ENCODE results near the gene ALG14.
A peak's percentile ranks its signal among the peaks of the same experiment; 100 is the strongest.
"Not testable (repeated sequence)": the region's sequence is repeated elsewhere in the genome, so short reads cannot be mapped to it uniquely, and the experiment has no call there.

ALG14 gene

DNA sequence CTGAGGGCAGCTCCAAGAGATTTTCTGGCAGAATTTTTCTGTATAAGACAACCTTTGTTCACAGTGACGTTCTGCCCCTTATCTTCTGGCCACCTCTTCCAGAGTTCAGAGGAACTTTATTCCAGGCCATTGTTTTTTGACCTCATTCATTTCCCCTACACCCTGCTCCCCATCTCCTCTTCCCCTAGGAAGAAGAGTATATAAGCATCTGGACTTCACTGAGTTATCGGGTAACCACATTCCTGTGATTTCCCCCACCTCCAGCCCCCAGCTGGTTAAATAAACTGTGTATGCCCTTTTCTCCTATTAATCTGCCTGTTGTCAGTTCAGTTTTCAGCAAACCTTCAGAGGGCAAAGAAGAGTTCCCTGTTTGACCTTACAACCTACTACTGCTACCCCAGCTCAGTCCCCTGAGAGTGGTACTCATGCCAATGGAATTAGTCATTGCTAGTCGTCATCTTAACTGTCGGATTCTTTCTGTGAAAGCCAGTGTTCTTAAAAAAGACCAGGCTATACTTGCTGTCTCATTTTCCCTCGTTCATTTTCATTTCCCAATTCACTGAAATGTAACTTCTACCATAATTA lies 14.3 kb upstream of the ALG14 start:
- no peak for DNase-seq (ENCODE audit: low spot score)

- no peak for DNase-seq (ENCODE audit: low spot score)
These were observed 12.6 kb upstream of the ALG14 start for GRCh38 chr1:95085376-95085775.

DNA sequence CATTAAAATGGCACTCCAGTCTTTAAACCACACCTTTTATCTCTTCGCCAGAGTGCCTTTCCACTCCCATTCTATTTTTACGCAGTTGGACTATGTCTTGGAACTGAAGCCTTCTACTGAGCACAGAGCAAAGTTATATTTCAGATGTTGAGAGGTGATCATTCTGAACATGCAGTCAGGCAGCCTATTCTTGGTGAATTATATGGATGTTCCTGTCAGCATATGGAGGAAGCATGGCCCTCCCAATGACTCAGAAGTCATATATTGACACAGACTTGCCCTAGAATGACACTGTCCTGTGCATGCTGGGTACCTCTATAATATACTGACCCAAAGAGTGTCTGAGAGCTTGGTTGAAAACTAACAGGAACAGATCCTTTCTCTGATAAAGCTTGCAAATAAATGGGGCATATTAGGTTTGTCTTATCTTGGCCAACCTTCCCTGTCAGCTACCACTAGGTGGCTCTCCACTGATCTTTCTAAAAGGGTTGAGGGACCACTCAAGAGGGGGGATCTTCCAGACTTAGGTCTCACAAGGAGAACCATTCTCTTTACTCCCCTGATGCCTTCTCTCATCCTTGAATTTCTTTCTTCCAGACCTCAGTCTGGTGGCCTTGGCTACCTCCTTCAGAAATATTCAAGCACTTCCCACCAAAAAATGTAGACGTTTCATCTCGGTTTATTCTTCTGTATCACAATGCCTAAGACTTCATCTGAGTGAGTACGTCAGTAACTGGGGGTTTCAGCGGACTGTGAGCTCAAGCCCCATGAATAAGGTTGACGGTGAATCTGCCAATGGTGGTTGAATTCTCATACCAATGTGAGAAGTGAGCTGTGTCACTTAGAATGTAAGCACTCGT lies 11.8 kb upstream of the ALG14 start:
- DNase-seq (ENCODE audit: low spot score): no peak

GRCh38 chr1:95080879-95081278 lies 8.1 kb upstream of the ALG14 start:
- no peak for DNase-seq (ENCODE audit: low spot score)

GRCh38 chr1:95080446-95080845 lies 7.7 kb upstream of the ALG14 start:
- no peak for DNase-seq (ENCODE audit: low spot score)

DNA sequence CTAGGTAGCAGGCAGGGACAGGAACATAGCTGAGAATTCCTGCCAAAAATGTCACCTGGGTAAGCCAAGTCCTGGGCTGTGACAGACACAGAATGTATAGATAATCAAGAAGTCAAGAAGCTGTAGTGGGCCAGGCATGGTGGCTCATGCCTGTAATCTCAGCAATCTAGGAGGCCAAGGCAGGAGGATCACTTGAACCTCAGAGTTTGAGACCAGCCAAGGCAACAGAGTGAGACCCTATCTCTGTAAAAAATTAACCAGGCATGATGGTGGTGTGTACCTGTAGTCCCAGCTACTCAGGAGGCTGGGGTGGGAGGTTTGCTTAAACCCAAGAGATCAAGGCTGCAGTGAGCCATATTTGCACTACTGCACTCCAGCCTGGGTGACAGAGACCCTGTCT lies 3.3 kb upstream of the ALG14 start:
- no peak for DNase-seq (ENCODE audit: low spot score)

GRCh38 chr1:95073446-95073845 lies 695 bp upstream of the ALG14 start:
- DNase-seq (ENCODE audit: low spot score): no peak

- no peak for DNase-seq (ENCODE audit: low spot score)
These were observed 634 bp downstream of the ALG14 start for GRCh38 chr1:95072117-95072516.

DNA sequence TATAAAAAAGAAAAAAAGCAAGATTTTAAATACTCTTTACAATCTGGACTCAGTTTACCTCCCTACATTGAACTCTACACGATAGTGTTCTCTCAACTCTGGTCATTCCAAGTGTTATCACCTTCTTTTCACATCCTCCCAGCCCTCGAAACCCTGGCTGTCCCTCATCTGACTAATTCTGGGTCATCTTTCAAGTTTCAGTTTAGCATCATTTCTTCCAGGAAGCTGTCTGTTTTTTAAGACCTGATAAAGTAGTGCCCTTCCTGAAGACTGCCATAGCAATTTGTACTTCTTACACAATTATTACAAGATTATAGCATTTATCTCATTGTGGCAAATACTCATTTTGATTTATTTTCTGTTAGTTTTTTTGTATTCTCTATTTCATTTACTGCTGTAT lies 1.2 kb downstream of the ALG14 start:
- no peak for DNase-seq (ENCODE audit: low spot score)

GRCh38 chr1:95069710-95070093 lies 3.0 kb downstream of the ALG14 start:
- no peak for DNase-seq (ENCODE audit: low spot score)

- DNase-seq (ENCODE audit: low spot score): no peak
These were observed 3.6 kb downstream of the ALG14 start for GRCh38 chr1:95068956-95069709.

DNA sequence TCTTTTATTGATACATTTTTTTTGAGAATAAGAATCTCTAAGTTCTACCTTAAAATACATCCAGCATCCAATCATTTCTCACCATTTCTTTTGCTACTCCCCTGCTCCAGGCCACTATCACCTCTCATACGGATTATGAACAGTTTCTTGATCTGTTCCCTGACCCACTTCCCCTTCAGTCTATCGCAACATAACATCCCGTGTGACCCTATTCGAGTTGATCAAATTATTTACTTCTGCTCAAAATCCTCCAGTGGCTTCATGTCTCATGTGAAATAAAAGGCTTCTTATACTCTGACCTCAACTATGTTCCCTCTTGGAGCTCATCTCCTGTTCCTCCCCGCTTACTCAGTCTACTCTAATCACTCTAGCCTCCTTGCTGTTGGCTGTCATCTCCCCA lies 5.2 kb downstream of the ALG14 start:
- DNase-seq (ENCODE audit: low spot score): no peak

DNA sequence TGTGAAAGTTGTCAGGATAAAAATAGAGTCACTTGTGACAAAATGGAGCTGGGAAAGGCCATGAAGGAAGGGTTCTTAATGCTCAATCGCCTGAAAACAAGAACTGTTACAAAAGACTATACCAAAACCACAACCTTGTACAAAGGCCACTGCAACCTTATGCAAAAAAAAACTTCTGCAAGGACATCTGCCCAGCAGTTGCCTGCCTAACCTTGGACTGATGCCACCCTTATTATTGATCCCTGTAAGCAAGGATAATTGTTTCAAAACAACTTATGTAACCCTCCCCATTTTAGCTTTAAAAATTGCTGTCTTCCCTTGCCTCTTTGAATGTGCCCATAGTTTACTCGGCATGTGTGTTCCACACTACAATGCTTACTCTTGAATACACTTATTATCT lies 5.7 kb downstream of the ALG14 start:
- no peak for DNase-seq (ENCODE audit: low spot score)

GRCh38 chr1:95061445-95062006 lies 11.2 kb downstream of the ALG14 start:
- DNase-seq (ENCODE audit: low spot score): no peak

DNA sequence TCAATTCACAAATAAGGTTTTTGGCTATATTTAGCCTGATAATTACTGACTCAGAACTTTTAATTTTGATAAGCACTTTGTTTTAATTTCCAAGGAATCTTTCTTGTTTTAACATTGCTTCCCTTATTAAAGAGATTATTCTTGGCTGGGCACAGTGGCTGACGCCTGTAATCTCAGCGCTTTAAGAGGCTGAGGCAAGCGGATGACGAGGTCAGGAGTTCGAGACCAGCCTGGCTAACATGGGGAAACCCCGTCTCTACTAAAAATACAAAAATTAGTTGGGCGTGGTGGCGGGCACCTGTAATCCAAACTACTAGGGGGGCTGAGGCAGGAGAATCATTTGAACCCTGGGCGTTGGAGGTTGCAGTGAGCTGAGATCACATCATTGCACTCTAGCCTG lies 13.8 kb downstream of the ALG14 start:
- DNase-seq (ENCODE audit: low spot score): no peak

- no peak for DNase-seq (ENCODE audit: low spot score)
These were observed 15.4 kb downstream of the ALG14 start for GRCh38 chr1:95057351-95057750.

DNA sequence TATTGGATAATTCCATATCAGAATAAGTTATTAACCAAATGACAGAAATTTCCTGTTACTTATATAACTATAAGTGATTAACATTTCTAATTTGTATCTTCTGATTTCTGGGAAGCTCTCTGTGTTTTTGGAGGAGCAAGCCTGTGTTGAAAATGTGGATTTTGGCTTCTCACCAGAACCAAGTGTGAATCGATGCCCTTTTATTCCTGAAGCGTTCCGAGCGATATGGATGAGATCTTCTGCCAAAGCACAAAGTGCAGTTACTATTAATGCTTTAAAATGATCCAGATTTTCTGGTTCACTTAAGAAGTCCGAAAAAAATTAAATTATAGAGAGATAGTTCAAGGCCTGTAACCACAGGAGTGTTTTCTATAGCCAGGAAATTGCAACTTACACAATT lies 22.8 kb downstream of the ALG14 start:
- DNase-seq (ENCODE audit: low spot score): no peak

DNA sequence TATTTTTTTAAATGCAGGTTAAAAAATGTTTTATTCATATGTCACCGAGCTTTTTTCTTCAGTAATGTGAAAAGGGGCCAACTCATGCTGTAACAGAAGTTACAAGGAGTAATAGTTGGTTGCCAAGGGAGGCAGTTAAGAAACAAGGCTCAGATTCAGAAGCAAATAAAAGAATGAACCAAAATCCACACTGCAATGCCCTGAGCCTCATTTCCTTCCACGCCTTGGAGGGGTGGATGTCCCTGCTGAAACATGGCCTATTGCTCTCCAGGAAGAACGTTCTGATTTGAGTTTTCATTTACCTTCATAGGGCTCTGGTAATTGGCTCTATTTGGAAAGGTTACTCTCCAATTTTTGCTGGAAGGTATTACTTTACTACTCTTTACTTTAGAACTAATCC lies 24.4 kb downstream of the ALG14 start:
- DNase-seq (ENCODE audit: low spot score): no peak

- DNase-seq (ENCODE audit: low spot score): not testable (repeated sequence)
These were observed 25.1 kb downstream of the ALG14 start for GRCh38 chr1:95047624-95048023.

DNA sequence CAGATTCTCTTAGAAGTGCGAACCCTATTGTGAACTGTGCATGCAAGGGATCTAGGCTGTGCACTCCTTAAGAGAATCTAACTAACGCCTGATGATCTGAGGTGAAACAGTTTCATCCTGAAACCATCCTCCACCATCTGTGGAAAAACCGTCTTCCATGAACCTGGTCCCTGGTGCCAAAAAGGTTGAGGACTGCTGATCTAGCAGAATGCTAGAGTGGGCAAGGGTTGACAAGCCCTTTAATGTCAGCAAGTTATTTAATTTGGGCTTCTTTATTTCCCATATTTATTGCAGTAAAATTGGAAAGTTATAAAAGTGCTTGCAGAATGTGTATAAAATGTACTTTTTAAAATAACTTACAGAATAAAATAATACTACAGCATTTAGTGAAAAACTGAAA lies 26.4 kb downstream of the ALG14 start:
- no peak for DNase-seq (ENCODE audit: low spot score)

DNA sequence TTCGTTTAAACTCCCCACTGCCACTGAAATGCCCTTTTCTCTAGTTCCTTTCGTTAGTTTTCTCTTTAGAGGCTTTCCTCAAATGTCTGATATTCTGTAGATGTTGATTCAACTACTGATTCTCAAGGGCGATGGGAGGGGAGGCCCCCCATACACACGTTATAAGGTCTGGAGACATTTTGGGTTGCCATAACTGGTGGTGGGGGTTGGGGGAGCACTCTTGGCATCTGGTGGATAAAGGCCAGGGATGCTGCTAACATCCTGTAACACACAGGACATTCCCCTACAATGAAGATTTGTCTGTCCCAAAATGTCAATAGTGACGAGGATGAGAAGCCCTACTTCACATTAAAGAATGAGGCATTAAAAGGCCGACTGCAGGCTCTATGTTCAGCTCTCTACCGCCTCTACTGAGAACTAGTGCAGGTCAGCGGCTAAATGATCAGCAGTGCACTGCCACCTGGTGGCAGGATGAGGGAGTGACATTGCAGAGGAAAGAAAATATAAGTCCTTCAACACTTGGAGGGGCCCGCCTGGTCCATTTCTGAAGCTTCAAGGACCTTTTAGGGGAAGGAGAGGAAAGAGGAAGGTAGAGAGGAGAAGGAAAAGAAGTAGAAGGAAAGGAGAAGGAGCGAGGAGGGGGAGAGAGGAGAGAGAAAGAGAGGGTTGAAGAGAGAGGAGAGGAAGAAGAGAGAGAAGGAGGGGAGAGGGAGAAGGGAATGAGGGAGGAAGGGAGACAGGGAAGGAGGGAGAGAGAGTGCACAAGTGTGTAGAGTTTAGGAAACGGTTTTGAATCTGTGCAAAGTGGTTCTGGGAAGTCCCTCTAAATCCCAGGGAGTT lies 29.4 kb downstream of the ALG14 start:
- peak; percentile 52 for DNase-seq (ENCODE audit: low spot score)

GRCh38 chr1:95042286-95042685 lies 30.5 kb downstream of the ALG14 start:
- DNase-seq (ENCODE audit: low spot score): no peak

Data from HuH-7 (cell line).